HEK293 (cell line): Measurements from ENCODE around the gene LSM10.

Source experiments
- CTCF ChIA-PET: fragments of 350-600 bp; formaldehyde crosslinking; extraction: SDS; loops from one replicate; lab custom pipeline; 2021; ENCODE audit warnings: antibody characterized with exemption; lab: Yijun Ruan, JAX
- POLR2A ChIA-PET: fragments of 300-600 bp; formaldehyde crosslinking; extraction: SDS; loops from one replicate; lab custom pipeline; 2020; ENCODE audit warnings: antibody characterized with exemption, inconsistent platforms; lab: Yijun Ruan, JAX
- H3K27ac ChIP-seq: fragments of 200-500 bp; sonication (Bioruptor generic); 2 replicates; pipeline ENCODE4 v1.5.1; 2014; ENCODE audit warnings: low read depth, low read length, control low read depth, inconsistent platforms; ENCODE audit errors: extremely low read depth
- H3K36me3 ChIP-seq, 2 experiments: fragments of 200-500 bp in 1 of 2; sonication (Bioruptor generic) in 1 of 2; 1 replicate in 1 of 2; 2 replicates in 1 of 2; pipeline ENCODE4 v1.5.1; 2014 to 2017; ENCODE audit warnings: inconsistent platforms in 2 of 2, low read length in 2 of 2; ENCODE audit not compliant: control insufficient read depth in 2 of 2, insufficient read depth in 1 of 2
- H3K4me1 ChIP-seq: fragments of 200-500 bp; sonication (Bioruptor generic); 2 replicates; pipeline ENCODE4 v1.5.1; 2014; ENCODE audit warnings: mild to moderate bottlenecking, low read length, inconsistent platforms; ENCODE audit not compliant: control insufficient read depth, insufficient read depth
- H3K4me3 ChIP-seq: 2 replicates; pipeline ENCODE4 v1.5.1; 2011; ENCODE audit warnings: low read depth, mild to moderate bottlenecking, control low read depth, low read length, moderate library complexity
- H3K9me3 ChIP-seq: fragments of 200-500 bp; sonication (Bioruptor generic); 2 replicates; pipeline ENCODE4 v1.5.1; 2014; ENCODE audit warnings: low read depth, low read length, inconsistent platforms; ENCODE audit not compliant: control insufficient read depth, insufficient read depth
- BCL6B ChIP-seq: fragments of 450-650 bp; formaldehyde crosslinking; IDR thresholded peaks from 2 replicates; pipeline ENCODE4 v1.5.1; 2017; ENCODE audit warnings: missing biosample characterization, missing genetic modification characterization
- KLF1 ChIP-seq: fragments of 450-650 bp; formaldehyde crosslinking; IDR thresholded peaks from 2 replicates; pipeline ENCODE4 v1.5.1; 2016; ENCODE audit warnings: missing biosample characterization, missing genetic modification characterization
- SCRT2 ChIP-seq: fragments of 450-650 bp; formaldehyde crosslinking; IDR thresholded peaks from 2 replicates; pipeline ENCODE4 v1.5.1; 2016; ENCODE audit warnings: missing biosample characterization, missing genetic modification characterization
- SETDB1 ChIP-seq: IDR thresholded peaks from one replicate; pipeline ENCODE4 v1.6.1; 2017; ENCODE audit warnings: mild to moderate bottlenecking, low read length, moderate library complexity, mixed read lengths; ENCODE audit not compliant: insufficient read length
- ZBTB44 ChIP-seq: fragments of 450-650 bp; IDR thresholded peaks from 2 replicates; pipeline ENCODE4 v1.5.1; 2018; ENCODE audit warnings: missing biosample characterization, mild to moderate bottlenecking, missing genetic modification characterization
- ZNF140 ChIP-seq: fragments of 450-650 bp; formaldehyde crosslinking; IDR thresholded peaks from 2 replicates; pipeline ENCODE4 v1.5.1; 2016; ENCODE audit warnings: missing biosample characterization, missing genetic modification characterization
- ZNF16 ChIP-seq: fragments of 450-650 bp; formaldehyde crosslinking; IDR thresholded peaks from 2 replicates; pipeline ENCODE4 v1.5.1; 2016; ENCODE audit warnings: low read depth, missing biosample characterization, missing genetic modification characterization
- ZNF221 ChIP-seq: fragments of 450-650 bp; formaldehyde crosslinking; IDR thresholded peaks from 2 replicates; pipeline ENCODE4 v1.5.1; 2017; ENCODE audit warnings: missing biosample characterization, missing genetic modification characterization, borderline replicate concordance
- ZNF324 ChIP-seq: fragments of 450-650 bp; formaldehyde crosslinking; IDR thresholded peaks from 2 replicates; pipeline ENCODE4 v1.5.1; 2016; ENCODE audit warnings: missing biosample characterization, missing genetic modification characterization
- ZNF433 ChIP-seq: fragments of 450-650 bp; formaldehyde crosslinking; IDR thresholded peaks from 2 replicates; pipeline ENCODE4 v1.5.1; 2016; ENCODE audit warnings: missing biosample characterization, missing genetic modification characterization, low read depth
- ZNF571 ChIP-seq: fragments of 450-650 bp; formaldehyde crosslinking; IDR thresholded peaks from 2 replicates; pipeline ENCODE4 v1.5.0; 2017; ENCODE audit warnings: missing biosample characterization, missing genetic modification characterization
- ZNF600 ChIP-seq: fragments of 450-650 bp; formaldehyde crosslinking; IDR thresholded peaks from 2 replicates; pipeline ENCODE4 v1.5.1; 2016; ENCODE audit warnings: missing biosample characterization, missing genetic modification characterization
- ZNF776 ChIP-seq: fragments of 450-650 bp; formaldehyde crosslinking; IDR thresholded peaks from 2 replicates; pipeline ENCODE4 v1.5.0; 2017; ENCODE audit warnings: missing biosample characterization, missing genetic modification characterization, borderline replicate concordance
- ZSCAN5A ChIP-seq: fragments of 450-650 bp; formaldehyde crosslinking; IDR thresholded peaks from 2 replicates; pipeline ENCODE4 v1.5.1; 2016; ENCODE audit warnings: missing biosample characterization, missing genetic modification characterization
- TF ChIP-seq, protein P1 (sequence below): fragments of 450-650 bp; formaldehyde crosslinking; IDR thresholded peaks from 2 replicates; pipeline ENCODE4 v1.5.1; 2016; ENCODE audit warnings: missing biosample characterization, missing genetic modification characterization

Gene LSM10

GRCh38 chr1:36359911-36360550 is 37.7 kb downstream of the LSM10 start:
- H3K36me3 ChIP-seq = peaks cover 0 to 70% of the 10 kb centered on the region in 2 experiments; a peak in 2 of 3 replicates
- TF ChIP-seq ZNF140 (tag by site-specific recombination) (no peak), ZNF600 (tag by site-specific recombination) (no peak), ZBTB44 (tag by site-specific recombination) (0 out of 2 replicates have a peak, but pooled peaks have one; percentile 36), SETDB1 (no peak), ZNF16 (tag by site-specific recombination) (no peak)
- TF ChIP-seq, protein P1, sequence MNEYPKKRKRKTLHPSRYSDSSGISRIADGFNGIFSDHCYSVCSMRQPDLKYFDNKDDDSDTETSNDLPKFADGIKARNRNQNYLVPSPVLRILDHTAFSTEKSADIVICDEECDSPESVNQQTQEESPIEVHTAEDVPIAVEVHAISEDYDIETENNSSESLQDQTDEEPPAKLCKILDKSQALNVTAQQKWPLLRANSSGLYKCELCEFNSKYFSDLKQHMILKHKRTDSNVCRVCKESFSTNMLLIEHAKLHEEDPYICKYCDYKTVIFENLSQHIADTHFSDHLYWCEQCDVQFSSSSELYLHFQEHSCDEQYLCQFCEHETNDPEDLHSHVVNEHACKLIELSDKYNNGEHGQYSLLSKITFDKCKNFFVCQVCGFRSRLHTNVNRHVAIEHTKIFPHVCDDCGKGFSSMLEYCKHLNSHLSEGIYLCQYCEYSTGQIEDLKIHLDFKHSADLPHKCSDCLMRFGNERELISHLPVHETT (tag by site-specific recombination) = no peak
- TF ChIP-seq, all 188 proteins: peak for 1
- no peaks in the 10 kb centered on the region for H3K4me1 ChIP-seq
- POLR2A ChIA-PET = no interaction called here
- H3K4me3 ChIP-seq = no peak overlapping the region
- H3K9me3 ChIP-seq = no peaks in the 10 kb centered on the region
- no peak overlapping the region for H3K27ac ChIP-seq
- CTCF ChIA-PET = interaction anchor here (1.4 kb wide), 2 partner anchors 10 to 17 kb away, joined by 4 read pairs; no protein-coding TSS in a partner anchor

GRCh38 chr1:36359383-36359782 is 38.3 kb downstream of the LSM10 start:
- Histone ChIP-seq H3K4me3 (no peak overlapping the region), H3K27ac (no peak overlapping the region), H3K4me1 (no peaks in the 10 kb centered on the region), H3K9me3 (no peaks in the 10 kb centered on the region), H3K36me3 (peaks cover 0 to 77% of the 10 kb centered on the region in 2 experiments; a peak in 2 of 3 replicates)
- POLR2A ChIA-PET = no interaction called here
- CTCF ChIA-PET = interaction anchor here (1.4 kb wide), 1 partner anchor 10 kb away, joined by 4 read pairs; no protein-coding TSS in a partner anchor
- TF ChIP-seq ZNF221 (tag by site-specific recombination) (no peak), SCRT2 (peak; percentile 59)

DNA sequence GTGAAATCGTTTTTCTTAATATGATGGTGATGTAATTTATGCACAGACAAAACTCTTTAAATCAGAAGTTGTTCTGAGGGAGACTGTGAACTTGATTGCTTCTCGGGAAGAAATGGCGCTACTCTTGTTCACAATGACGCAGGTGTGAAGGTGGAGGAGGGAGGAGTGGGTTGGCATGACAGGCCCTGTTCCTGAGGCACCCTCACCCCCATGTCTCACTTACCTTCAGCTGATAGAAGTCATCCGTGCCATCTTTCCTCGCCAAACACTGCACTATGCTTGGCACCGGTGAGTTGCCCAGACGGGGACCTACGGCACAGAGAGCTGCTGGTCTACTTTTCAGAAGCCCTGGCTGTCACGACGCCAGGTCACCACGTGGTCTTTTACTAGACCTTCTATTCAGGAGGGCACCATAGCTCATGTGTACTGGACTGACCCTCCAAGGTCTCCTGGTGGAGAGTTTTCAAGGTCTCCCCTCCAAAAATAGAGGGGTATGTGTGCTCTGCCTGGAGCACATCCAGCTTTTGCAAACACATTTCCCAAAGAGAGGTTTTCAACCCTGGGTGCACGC is 39.1 kb downstream of the LSM10 start:
- CTCF ChIA-PET = no interaction called here
- Histone ChIP-seq H3K4me1 (no peaks in the 10 kb centered on the region), H3K36me3 (peaks cover 0 to 84% of the 10 kb centered on the region in 2 experiments; a peak in 2 of 3 replicates), H3K4me3 (no peak overlapping the region)
- no peak for TF ChIP-seq ZNF776
- TF ChIP-seq, all 188 proteins: peak for 0
- no peak overlapping the region for H3K27ac ChIP-seq
- POLR2A ChIA-PET = no interaction called here
- H3K9me3 ChIP-seq = no peaks in the 10 kb centered on the region

GRCh38 chr1:36355811-36356210 is 41.9 kb downstream of the LSM10 start:
- no peak overlapping the region for H3K4me3 ChIP-seq
- no peaks in the 10 kb centered on the region for H3K4me1 ChIP-seq
- H3K27ac ChIP-seq = no peak overlapping the region
- H3K9me3 ChIP-seq = no peaks in the 10 kb centered on the region
- ChIA-PET POLR2A (no interaction called here), CTCF (interaction anchor here (0.5 to 0.6 kb wide), 3 partner anchors 13 to 506 kb away, joined by 3 read pairs; no protein-coding TSS in a partner anchor)
- no peak for TF ChIP-seq ZNF776
- peaks cover 0 to 93% of the 10 kb centered on the region in 2 experiments; a peak in 2 of 3 replicates for H3K36me3 ChIP-seq

- H3K4me1 ChIP-seq = no peaks in the 10 kb centered on the region
- no peak overlapping the region for H3K27ac ChIP-seq
- ChIA-PET POLR2A (no interaction called here), CTCF (interaction anchor here (3.5 kb wide), 1 partner anchor 11 kb away, joined by 17 read pairs; no protein-coding TSS in a partner anchor)
- no peaks in the 10 kb centered on the region for H3K9me3 ChIP-seq
- no peak overlapping the region for H3K4me3 ChIP-seq
- H3K36me3 ChIP-seq = peaks cover 0 to 93% of the 10 kb centered on the region in 2 experiments; a peak in 2 of 3 replicates
- TF ChIP-seq, protein P1 (tag by site-specific recombination) = no peak
- TF ChIP-seq ZNF433 (tag by site-specific recombination) (no peak), BCL6B (tag by site-specific recombination) (no peak), ZNF571 (tag by site-specific recombination) (no peak), ZSCAN5A (tag by site-specific recombination) (no peak), ZNF324 (no peak), KLF1 (no peak)
These were observed 43.2 kb downstream of the LSM10 start for GRCh38 chr1:36354486-36354885.
